Measurements from ENCODE around the gene IL11RA. TPM values are rescaled to one million over a fixed set of nuclear protein-coding genes. Genes with fewer than 3 reads are reported as not detected.

Gene IL11RA
- total RNA-seq, 1 donor from 2014 or later = 56.5 TPM

DNA sequence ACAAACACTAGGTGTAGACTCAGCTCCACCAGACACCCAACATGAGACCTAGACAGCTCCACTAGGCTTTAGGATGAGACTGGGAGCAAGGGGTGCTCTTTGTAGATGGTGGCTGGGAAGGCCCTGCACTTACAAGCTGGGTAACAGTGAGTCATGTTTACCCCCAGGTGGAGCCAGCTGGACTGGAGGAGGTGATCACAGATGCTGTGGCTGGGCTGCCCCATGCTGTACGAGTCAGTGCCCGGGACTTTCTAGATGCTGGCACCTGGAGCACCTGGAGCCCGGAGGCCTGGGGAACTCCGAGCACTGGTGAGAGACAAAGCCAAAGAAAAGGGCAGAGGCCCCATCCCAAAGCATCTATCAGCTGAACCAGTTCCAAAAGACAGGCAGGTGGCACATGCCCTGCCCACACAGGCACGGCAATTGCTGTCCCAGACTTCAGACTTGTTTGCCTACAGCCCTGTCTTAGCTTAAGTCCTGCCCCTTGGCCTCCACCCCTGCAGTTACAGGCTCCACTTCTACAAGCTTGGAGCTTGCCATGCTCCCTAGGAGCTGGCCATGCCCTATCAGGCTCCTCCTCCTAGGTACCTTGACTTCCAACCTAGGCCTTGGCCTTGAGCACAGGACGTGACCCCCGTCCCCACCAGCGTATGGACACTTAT lies 7.7 kb downstream of the IL11RA start:
- Histone ChIP-seq H3K27ac (replicated peaks) (no peak overlapping the region), H3K4me3 (no peak overlapping the region), H3K9me3 (replicated peaks) (no peaks in the 10 kb centered on the region), H3K4me1 (peaks cover 27% of the 10 kb centered on the region), H3K27me3 (ENCODE audit: low read depth) (no peaks in the 10 kb centered on the region), H3K36me3 (peaks cover 22% of the 10 kb centered on the region)
- no peak for DNase-seq
- TF ChIP-seq, protein P1, sequence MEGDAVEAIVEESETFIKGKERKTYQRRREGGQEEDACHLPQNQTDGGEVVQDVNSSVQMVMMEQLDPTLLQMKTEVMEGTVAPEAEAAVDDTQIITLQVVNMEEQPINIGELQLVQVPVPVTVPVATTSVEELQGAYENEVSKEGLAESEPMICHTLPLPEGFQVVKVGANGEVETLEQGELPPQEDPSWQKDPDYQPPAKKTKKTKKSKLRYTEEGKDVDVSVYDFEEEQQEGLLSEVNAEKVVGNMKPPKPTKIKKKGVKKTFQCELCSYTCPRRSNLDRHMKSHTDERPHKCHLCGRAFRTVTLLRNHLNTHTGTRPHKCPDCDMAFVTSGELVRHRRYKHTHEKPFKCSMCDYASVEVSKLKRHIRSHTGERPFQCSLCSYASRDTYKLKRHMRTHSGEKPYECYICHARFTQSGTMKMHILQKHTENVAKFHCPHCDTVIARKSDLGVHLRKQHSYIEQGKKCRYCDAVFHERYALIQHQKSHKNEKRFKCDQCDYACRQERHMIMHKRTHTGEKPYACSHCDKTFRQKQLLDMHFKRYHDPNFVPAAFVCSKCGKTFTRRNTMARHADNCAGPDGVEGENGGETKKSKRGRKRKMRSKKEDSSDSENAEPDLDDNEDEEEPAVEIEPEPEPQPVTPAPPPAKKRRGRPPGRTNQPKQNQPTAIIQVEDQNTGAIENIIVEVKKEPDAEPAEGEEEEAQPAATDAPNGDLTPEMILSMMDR (IDR thresholded peaks at IDR 0.05; ENCODE audit: borderline replicate concordance) = no peak
- intact Hi-C loops (cut with micrococcal nuclease) = no loop called here

DNA sequence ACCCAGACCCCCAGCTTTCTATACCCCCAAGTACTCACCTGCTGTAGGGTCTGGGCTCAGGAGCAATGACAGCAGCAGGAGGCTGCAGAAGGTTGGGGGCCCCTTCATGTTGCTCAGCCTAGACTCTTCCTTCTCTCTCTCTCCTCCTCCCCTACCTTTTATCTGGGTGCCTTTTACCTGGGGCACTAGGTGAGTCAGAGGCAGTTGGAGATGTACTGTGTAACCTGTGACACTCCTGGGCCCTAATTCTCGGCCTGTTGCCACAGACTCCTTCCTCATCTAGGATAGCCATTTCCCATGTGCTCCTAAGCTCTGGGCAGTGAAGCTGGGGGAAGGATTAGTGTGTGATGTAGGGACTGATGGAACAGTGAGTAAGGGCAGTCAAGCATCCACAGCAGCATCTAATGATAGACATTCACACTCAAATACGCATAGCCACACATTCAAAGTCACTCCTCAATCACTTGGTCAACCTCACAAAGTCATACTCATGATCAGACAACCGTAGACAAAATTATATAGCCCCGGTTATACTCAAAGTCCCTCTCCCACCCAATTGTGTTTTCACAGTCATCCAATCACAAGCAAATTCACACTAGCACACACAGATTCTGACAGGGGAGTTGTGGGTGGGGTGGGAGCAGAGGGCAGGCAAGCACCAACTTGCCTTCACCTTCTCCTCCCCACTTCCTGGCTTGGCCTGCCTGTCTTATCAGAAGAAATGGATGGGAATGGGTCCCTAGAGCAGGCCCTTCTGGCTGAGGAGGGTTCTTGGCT lies 10.7 kb downstream of the IL11RA start, which contains the start of gene CCL27:
Gene CCL27, minus strand, starts transcription at position 132 of the 777 bp plus-strand sequence. Its CDS starts 24 bp downstream, at position 108.
- Histone ChIP-seq H3K27me3 (ENCODE audit: low read depth) (no peaks in the 10 kb centered on the region), H3K4me3 (no peak within 1 kb of the TSS), H3K4me1 (peaks cover 29% of the 10 kb centered on the region), H3K27ac (replicated peaks) (peak within 1 kb of the TSS; percentile 98), H3K36me3 (peaks cover 22% of the 10 kb centered on the region), H3K9me3 (replicated peaks) (no peaks in the 10 kb centered on the region)
- intact Hi-C loops (cut with micrococcal nuclease) = no loop called here
- TF ChIP-seq, protein P1 (IDR thresholded peaks at IDR 0.05; ENCODE audit: borderline replicate concordance) = no peak
- no peak for DNase-seq

DNA sequence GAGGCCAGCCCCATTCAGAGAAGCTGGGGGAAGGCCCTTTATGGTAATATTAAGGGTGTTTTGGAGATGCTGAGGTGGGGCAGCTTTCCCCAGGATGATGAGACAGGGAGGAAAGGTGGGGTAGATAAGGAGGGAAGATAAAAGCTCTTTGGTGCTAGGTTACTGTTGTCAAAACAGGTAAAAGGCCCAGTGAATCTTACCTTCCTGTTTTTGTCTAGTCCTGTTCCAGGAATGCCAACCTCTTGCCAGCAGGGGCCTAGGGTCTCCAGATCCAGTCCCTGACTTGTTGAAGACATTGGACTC lies 11.3 kb downstream of the IL11RA start:
- H3K27me3 ChIP-seq (ENCODE audit: low read depth) = no peaks in the 10 kb centered on the region
- H3K4me3 ChIP-seq = no peak overlapping the region
- intact Hi-C loops (cut with micrococcal nuclease) = no loop called here
- TF ChIP-seq, protein P1 (IDR thresholded peaks at IDR 0.05; ENCODE audit: borderline replicate concordance) = no peak
- no peaks in the 10 kb centered on the region for H3K9me3 ChIP-seq (replicated peaks)
- no peak for DNase-seq
- H3K27ac ChIP-seq (replicated peaks) = no peak overlapping the region
- H3K36me3 ChIP-seq = peaks cover 25% of the 10 kb centered on the region
- H3K4me1 ChIP-seq = peaks cover 29% of the 10 kb centered on the region

GRCh38 chr9:34664281-34665066 lies 12.5 kb downstream of the IL11RA start:
- Histone ChIP-seq H3K27me3 (ENCODE audit: low read depth) (no peaks in the 10 kb centered on the region), H3K27ac (replicated peaks) (peak overlapping the region; percentile 98), H3K4me3 (peak overlapping the region; percentile 79), H3K36me3 (peaks cover 27% of the 10 kb centered on the region), H3K4me1 (peaks cover 29% of the 10 kb centered on the region), H3K9me3 (replicated peaks) (no peaks in the 10 kb centered on the region)
- intact Hi-C loops (cut with micrococcal nuclease) = no loop called here
- peak; percentile 79 for DNase-seq
- TF ChIP-seq, protein P1 (IDR thresholded peaks at IDR 0.05; ENCODE audit: borderline replicate concordance) = peak; percentile 80

GRCh38 chr9:34665067-34665380 lies 13.0 kb downstream of the IL11RA start:
- intact Hi-C loops (cut with micrococcal nuclease) = no loop called here
- Histone ChIP-seq H3K4me3 (peak overlapping the region; percentile 79), H3K4me1 (peaks cover 29% of the 10 kb centered on the region), H3K27me3 (ENCODE audit: low read depth) (no peaks in the 10 kb centered on the region), H3K9me3 (replicated peaks) (peaks cover 4% of the 10 kb centered on the region), H3K36me3 (peaks cover 22% of the 10 kb centered on the region), H3K27ac (replicated peaks) (peak overlapping the region; percentile 98)
- no peak for DNase-seq
- TF ChIP-seq, protein P1 (IDR thresholded peaks at IDR 0.05; ENCODE audit: borderline replicate concordance) = no peak

All from left ventricle myocardium inferior (tissue), 1 donor.